ENCODE measurements around the gene MAD1L1. TPM values are rescaled to one million over a fixed set of nuclear protein-coding genes. Genes with fewer than 3 reads are reported as not detected.

The MAD1L1 gene
- total and polyA plus RNA-seq, 2 of the 8 experiments (the other 6 are each of a cell fraction or from before 2014, with no cell fraction given): 40.4 to 44.6 TPM

DNA sequence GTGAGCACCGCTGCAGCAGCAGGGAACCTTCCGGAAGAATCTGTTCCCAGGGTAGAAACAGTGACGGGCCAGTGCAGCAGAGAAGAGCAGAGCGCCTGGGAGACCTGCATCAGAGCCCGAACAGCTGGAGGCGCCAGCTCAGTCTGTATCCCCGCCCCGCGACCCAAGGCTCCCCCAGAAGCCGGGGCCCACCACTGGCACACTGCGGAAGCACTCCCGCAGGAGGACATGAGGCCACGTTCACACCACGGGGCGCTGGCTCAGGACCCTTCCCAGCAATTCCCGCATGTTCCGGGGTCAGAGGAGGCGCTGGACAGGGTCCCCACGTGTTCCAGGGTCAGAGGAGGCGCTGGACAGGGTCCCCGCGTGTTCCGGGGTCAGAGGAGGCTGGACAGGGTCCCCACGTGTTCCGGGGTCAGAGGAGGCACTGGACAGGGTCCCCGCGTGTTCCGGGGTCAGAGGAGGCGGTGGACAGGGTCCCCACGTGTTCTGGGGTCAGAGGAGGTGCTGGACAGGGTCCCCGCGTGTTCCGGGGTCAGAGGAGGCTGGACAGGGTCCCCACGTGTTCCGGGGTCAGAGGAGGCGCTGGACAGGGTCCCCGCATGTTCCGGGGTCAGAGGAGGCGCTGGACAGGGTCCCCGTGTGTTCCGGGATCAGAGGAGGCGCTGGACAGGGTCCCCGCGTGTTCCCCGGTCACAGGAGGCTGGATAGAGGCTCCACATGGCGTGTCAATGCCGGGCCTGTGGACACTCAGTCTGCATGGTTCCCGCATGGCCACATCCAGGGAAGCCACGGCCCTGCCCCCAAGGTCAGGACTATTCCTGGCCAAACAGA is 117.6 kb downstream of the MAD1L1 start:
- Histone ChIP-seq H2BK120ac (replicated peaks; ENCODE audit: low read depth, low read length) (no peak overlapping the region), H3K9me3 (ENCODE audit: insufficient read depth in 2 of 2, low read depth in 1 of 2, low read length in 1 of 2) (no peaks in the 10 kb centered on the region), H2AFZ (ENCODE audit: low read length) (no peak overlapping the region), H4K20me1 (replicated peaks in 1 of 2; ENCODE audit: control insufficient read depth in 1 of 2, insufficient read depth in 2 of 2, low read length in 2 of 2) (peaks cover 4 to 5% of the 10 kb centered on the region in 2 experiments), H3K23me2 (ENCODE audit: low read depth, low read length) (no peaks in the 10 kb centered on the region), H3K18ac (ENCODE audit: extremely low read depth, low read length) (no peak overlapping the region), H2BK20ac (ENCODE audit: low read length) (no peak overlapping the region), H3K79me1 (ENCODE audit: low read depth, low read length) (no peaks in the 10 kb centered on the region; the same call in none of the 2 replicates), H2BK15ac (ENCODE audit: low read length) (no peak overlapping the region), H2AK5ac (ENCODE audit: low read depth, low read length) (no peak overlapping the region), H3K23ac (ENCODE audit: insufficient read length) (no peak overlapping the region), H3K27me3 (replicated peaks in 1 of 4; ENCODE audit: control insufficient read depth in 3 of 4, extremely low read depth in 1 of 4, insufficient read depth in 3 of 4, low read length in 3 of 4) (no peaks in the 10 kb centered on the region), H3K14ac (ENCODE audit: insufficient read length) (no peak overlapping the region), H3K9ac (replicated peaks in 1 of 4; ENCODE audit: extremely low read depth in 1 of 4, low read depth in 3 of 4, low read length in 3 of 4) (no peak overlapping the region), H3K4me2 (ENCODE audit: insufficient read depth in 1 of 2, low read depth in 2 of 2, low read length in 2 of 2) (no peak overlapping the region), H2BK12ac (ENCODE audit: low read depth, low read length) (no peak overlapping the region), H3K4me3 (ENCODE audit: extremely low read depth in 1 of 4, insufficient read depth in 2 of 4, low read depth in 3 of 4, low read length in 4 of 4) (no peak overlapping the region), H4K8ac (ENCODE audit: extremely low read depth, insufficient read depth, low read length) (peak overlapping the region; percentile 17; the same call in 1 of the 2 replicates), H3K56ac (replicated peaks; ENCODE audit: insufficient read length, low read depth, low read length) (no peak overlapping the region), H3K4me1 (replicated peaks in 1 of 4; ENCODE audit: control insufficient read depth in 3 of 4, insufficient read depth in 4 of 4, low read length in 3 of 4) (peaks cover 0 to 11% (median 3%) of the 10 kb centered on the region in 4 experiments; a peak in 4 of 7 replicates), H4K5ac (ENCODE audit: insufficient read length, low read depth, low read length) (no peak overlapping the region), H3K27ac (ENCODE audit: low read depth, low read length) (no peak overlapping the region), H2BK5ac (ENCODE audit: low read depth, low read length) (no peak overlapping the region), H3K36me3 (ENCODE audit: control insufficient read depth in 2 of 4, insufficient read depth in 4 of 4, low read length in 3 of 4) (no peaks in the 10 kb centered on the region), H3K79me2 (ENCODE audit: control insufficient read depth in 1 of 2, insufficient read depth in 2 of 2, low read length in 2 of 2) (peaks cover 0 to 4% of the 10 kb centered on the region in 2 experiments; a peak in 1 of 4 replicates), H4K91ac (replicated peaks; ENCODE audit: insufficient read length, low read length) (no peak overlapping the region), H3K4ac (replicated peaks; ENCODE audit: insufficient read length, low read depth, low read length) (no peak overlapping the region)
- 90% methylated on average over 43 of the region's 49 CpGs; no CpG with 5 or more reads in 1 of the 2 experiments for WGBS, 2 experiments (ENCODE audit: extremely low coverage in 1 of 2, insufficient coverage in 1 of 2, insufficient read length in 1 of 2, insufficient replicate concordance in 2 of 2, low coverage in 1 of 2, low lambda C conversion rate in 2 of 2, missing lambda C conversion rate in 1 of 2)
- POLR2A ChIA-PET (ENCODE audit: partially characterized antibody): interaction anchor here (0.6 to 0.7 kb wide), 2 partner anchors 51 to 850 kb away, joined by 3 read pairs; no protein-coding TSS in a partner anchor
- CTCF ChIA-PET (ENCODE audit: partially characterized antibody): interaction anchor here (0.6 to 1.4 kb wide), 3 partner anchors 11 to 214 kb away, joined by 4 read pairs; no protein-coding TSS in a partner anchor
- DNase-seq (ENCODE audit: low read depth in 1 of 2, low spot score in 2 of 2) (no peak), FAIRE-seq (no peak)
- TF ChIP-seq GABPA (IDR thresholded peaks at IDR 0.05; ENCODE audit: borderline replicate concordance, insufficient read depth, low read length) (no peak), SIX5 (IDR thresholded peaks at IDR 0.05; ENCODE audit: low read depth, low read length) (no peak), TCF12 (IDR thresholded peaks at IDR 0.05; ENCODE audit: low read depth, low read length) (no peak), SP2 (IDR thresholded peaks at IDR 0.05; ENCODE audit: low read length) (no peak), KDM4A (IDR thresholded peaks at IDR 0.05; ENCODE audit: low read depth, low read length, severe bottlenecking) (no peak), GTF2F1 (IDR thresholded peaks at IDR 0.05; ENCODE audit: borderline replicate concordance, low read depth, low read length) (no peak), SP1 (IDR thresholded peaks at IDR 0.05; ENCODE audit: low read depth, low read length) (no peak), CHD2 (IDR thresholded peaks at IDR 0.05; ENCODE audit: low read length) (no peak), CBX5 (IDR thresholded peaks at IDR 0.05; ENCODE audit: low read depth, low read length) (no peak)
- TF ChIP-seq, protein P1, sequence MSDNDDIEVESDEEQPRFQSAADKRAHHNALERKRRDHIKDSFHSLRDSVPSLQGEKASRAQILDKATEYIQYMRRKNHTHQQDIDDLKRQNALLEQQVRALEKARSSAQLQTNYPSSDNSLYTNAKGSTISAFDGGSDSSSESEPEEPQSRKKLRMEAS (IDR thresholded peaks at IDR 0.05): no peak
